ENCODE data around the gene CNKSR2.

Gene CNKSR2

DNA sequence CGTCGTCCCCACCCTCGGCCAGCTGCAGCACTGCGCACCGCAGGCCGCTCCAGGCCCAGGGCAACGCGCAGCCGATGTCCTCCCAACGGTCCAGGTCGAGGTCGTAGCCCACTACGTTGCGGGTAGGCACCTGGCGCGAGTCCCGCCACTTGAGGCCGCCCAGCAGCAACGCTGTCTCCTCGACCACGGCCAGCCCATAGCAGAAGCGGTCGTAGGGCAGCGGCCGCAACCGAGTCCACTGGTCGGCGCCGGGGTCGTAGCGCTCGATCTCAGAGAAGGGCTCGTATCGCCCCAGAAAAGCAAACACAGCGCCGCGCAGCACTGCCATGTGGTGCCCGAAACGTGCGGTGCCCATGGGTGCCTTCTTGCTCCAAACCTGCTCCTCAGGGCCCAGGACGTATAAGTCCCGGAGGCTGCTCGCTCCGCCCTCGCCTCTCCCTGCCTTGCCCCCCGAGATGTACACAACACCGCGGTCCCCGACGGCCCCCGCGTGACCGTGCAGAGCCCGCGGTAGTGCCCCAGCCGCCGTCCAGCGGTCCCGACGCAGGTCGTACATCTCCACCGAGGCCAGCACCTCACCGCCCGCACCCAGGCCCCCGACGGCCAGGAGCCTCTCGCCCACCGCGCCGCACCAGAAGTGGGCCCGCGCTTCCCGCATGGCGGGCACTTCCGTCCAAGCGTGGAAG lies 281.8 kb downstream of the CNKSR2 start:
- Histone ChIP-seq H3K4me1 (ENCODE audit: low read depth, poor library complexity, severe bottlenecking) (peaks cover 9% of the 10 kb centered on the region), H3K27ac (no peak overlapping the region), H4K20me1 (ENCODE audit: insufficient read depth) (no peaks in the 10 kb centered on the region), H3K4me3 (IDR thresholded peaks at IDR 0.05; ENCODE audit: insufficient read depth, low read depth, low read length) (no peak overlapping the region), H3K27me3 (ENCODE audit: insufficient read depth, low read depth) (no peaks in the 10 kb centered on the region), H3K79me2 (ENCODE audit: insufficient read depth, low read depth) (no peaks in the 10 kb centered on the region), H3K9ac (no peak overlapping the region), H3K4me2 (no peak overlapping the region), H3K36me3 (ENCODE audit: insufficient read depth) (no peaks in the 10 kb centered on the region), H2AFZ (ENCODE audit: low read depth) (no peak overlapping the region)
- no peak for TF ChIP-seq CTCF (conservative IDR thresholded peaks at IDR 0.05; ENCODE audit: low read depth, low read length)

- Histone ChIP-seq H3K27ac (no peak overlapping the region), H3K79me2 (ENCODE audit: insufficient read depth, low read depth) (no peaks in the 10 kb centered on the region)
These were observed 282.5 kb downstream of the CNKSR2 start for GRCh38 chrX:21656587-21657317.

DNA sequence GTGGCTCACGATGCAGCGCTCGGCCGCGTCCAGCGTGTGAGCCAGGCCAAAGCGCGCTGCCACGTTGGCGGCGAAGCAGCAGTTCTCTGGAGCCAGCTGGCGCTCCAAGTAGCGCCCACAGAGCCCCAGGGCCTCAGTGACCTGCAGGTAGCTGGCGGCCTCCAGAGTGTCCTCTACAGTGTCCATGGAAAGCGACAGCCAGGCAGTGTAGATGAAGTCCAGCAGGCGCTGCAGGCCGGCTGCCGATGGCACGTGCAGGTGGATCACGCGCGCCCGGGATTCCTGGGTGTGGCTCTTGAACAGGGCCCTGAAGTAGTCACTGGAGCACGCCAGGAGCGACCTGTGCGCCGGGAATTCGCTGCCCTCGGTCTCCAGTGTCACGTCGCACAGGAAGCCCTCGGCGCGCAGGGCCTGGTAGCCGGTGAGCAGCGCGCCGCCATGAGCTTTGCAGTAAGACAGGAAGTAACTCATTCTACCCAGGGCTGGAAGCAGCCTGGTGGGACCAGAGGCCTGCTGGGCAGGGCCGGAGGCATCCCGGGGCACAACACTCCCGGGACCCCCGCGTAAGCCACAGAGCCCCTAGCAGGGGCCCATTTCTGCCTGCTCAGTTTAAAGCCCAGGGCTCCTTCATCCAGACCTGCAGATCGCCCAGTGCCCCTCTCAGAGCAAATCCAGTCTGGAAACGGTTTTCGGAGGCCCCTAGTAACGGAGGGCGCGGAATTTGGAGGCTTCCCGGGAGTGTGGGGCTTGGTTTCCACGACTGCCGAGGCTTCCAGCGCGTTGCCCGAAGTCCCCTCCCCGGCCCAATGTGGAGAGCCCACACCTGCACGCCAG lies 283.3 kb downstream of the CNKSR2 start:
- Histone ChIP-seq H3K4me2 (no peak overlapping the region), H3K27ac (no peak overlapping the region), H4K20me1 (ENCODE audit: insufficient read depth) (no peaks in the 10 kb centered on the region), H3K4me1 (ENCODE audit: low read depth, poor library complexity, severe bottlenecking) (peaks cover 9% of the 10 kb centered on the region), H2AFZ (ENCODE audit: low read depth) (no peak overlapping the region), H3K4me3 (IDR thresholded peaks at IDR 0.05; ENCODE audit: insufficient read depth, low read depth, low read length) (no peak overlapping the region), H3K9ac (no peak overlapping the region), H3K36me3 (ENCODE audit: insufficient read depth) (no peaks in the 10 kb centered on the region), H3K27me3 (ENCODE audit: insufficient read depth, low read depth) (no peaks in the 10 kb centered on the region), H3K79me2 (ENCODE audit: insufficient read depth, low read depth) (no peaks in the 10 kb centered on the region)
- TF ChIP-seq CTCF (conservative IDR thresholded peaks at IDR 0.05; ENCODE audit: low read depth, low read length): no peak

More at GRCh38 chrX:21656587-21657317, 282.5 kb downstream of the CNKSR2 start:
- TF ChIP-seq CTCF (conservative IDR thresholded peaks at IDR 0.05; ENCODE audit: low read depth, low read length): no peak
- no peak overlapping the region for H2AFZ ChIP-seq (ENCODE audit: low read depth)
- H3K4me1 ChIP-seq (ENCODE audit: low read depth, poor library complexity, severe bottlenecking): peaks cover 9% of the 10 kb centered on the region
- H3K4me2 ChIP-seq: no peak overlapping the region
- no peak overlapping the region for H3K9ac ChIP-seq
- H3K4me3 ChIP-seq (IDR thresholded peaks at IDR 0.05; ENCODE audit: insufficient read depth, low read depth, low read length): no peak overlapping the region
- no peaks in the 10 kb centered on the region for H4K20me1 ChIP-seq (ENCODE audit: insufficient read depth)
- no peaks in the 10 kb centered on the region for H3K27me3 ChIP-seq (ENCODE audit: insufficient read depth, low read depth)
- no peaks in the 10 kb centered on the region for H3K36me3 ChIP-seq (ENCODE audit: insufficient read depth)

DNA sequence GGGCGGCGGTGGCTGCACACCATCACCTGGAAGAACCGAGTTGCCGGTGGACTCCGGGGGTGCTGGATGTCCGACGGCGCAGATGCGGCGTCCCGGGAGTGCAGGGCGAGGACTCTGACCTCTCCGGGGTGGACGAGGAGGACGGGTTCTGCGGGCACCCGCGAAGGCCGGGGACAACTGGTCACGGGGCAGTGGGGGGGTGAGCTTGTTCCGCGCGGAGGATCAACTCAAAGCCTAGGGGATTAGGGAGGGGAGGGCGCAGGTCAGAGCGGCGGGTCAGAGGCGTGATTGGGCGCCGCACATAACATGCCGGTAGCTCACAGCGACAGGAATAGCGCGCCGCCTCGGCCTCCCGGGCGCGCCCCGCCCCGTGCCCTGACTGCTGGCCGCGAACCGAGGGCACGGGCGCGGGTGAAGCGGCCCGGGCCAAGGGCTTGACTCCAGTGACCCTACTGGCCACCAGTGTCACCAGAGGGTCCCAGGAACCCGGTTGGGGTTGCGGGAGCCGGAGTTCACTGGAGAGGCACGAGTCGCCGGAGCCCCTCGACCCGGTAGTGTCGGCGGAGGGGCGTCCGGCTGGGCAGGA lies 284.0 kb downstream of the CNKSR2 start, which contains the start of gene KLHL34:
Gene KLHL34 (minus strand): TSS at position 179 of the 586 bp plus-strand sequence. CDS start 542 bp downstream, outside the sequence.
- Histone ChIP-seq H3K4me3 (IDR thresholded peaks at IDR 0.05; ENCODE audit: insufficient read depth, low read depth, low read length) (no peak within 1 kb of the TSS), H3K36me3 (ENCODE audit: insufficient read depth) (no peaks in the 10 kb centered on the region), H3K4me1 (ENCODE audit: low read depth, poor library complexity, severe bottlenecking) (peaks cover 9% of the 10 kb centered on the region), H2AFZ (ENCODE audit: low read depth) (no peak within 1 kb of the TSS), H4K20me1 (ENCODE audit: insufficient read depth) (no peaks in the 10 kb centered on the region), H3K79me2 (ENCODE audit: insufficient read depth, low read depth) (no peaks in the 10 kb centered on the region), H3K27me3 (ENCODE audit: insufficient read depth, low read depth) (no peaks in the 10 kb centered on the region), H3K4me2 (no peak within 1 kb of the TSS), H3K9ac (no peak within 1 kb of the TSS), H3K27ac (no peak within 1 kb of the TSS)
- no peak for TF ChIP-seq CTCF (conservative IDR thresholded peaks at IDR 0.05; ENCODE audit: low read depth, low read length)

All from KMS-11 (cell line).